Measurements from ENCODE around the gene PAIP2. TPM values are rescaled to one million over a fixed set of nuclear protein-coding genes. Genes with fewer than 3 reads are reported as not detected.

The PAIP2 gene, protein sequence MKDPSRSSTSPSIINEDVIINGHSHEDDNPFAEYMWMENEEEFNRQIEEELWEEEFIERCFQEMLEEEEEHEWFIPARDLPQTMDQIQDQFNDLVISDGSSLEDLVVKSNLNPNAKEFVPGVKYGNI
- 100 to 1,000 TPM in 2 of 4 donors, 10 to 100 TPM in 2; 96.5 to 146 (median 109) TPM for total RNA-seq
- 100 to 1,000 TPM in 1 of 3 donors, 10 to 100 TPM in 2; 70.7 to 104 (median 78.7) TPM for polyA plus RNA-seq

DNA sequence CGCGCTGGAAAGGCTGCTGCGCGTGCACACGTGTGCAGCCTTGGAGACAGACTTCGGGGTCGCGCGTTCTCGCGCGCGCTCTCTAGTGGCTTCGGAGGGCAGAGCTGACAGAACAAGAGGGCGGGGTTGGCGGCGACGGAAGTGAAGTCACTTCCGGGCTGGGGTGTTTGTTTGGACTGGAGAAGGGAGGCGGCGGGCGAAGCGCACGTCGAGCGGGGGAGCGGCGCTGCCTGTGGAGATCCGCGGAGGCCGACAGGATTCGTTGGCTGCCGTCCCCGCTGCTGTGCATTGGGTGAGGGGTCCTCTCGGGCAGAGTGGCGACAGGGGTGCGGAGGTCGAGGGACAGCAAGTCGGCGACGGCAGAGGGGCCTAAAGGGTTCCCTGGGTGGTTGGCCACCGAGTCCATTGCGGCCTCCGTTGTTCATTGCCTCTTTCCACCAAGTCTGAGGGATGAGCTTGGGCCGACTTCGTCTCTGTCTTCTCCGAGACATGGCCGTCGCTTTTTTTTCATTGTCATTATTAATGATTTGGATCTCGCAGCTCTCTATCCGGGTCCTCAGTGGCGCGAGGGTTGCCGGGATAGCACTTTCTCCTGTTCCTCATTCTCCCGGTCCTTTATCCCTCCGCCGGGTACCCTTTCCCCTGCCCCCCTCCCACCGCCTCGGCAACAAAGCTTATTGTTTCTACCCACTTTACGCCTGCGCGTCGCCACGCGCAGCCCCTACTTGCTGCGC lies at the start of gene PAIP2:
Gene PAIP2, plus strand, starts transcription at position 166 of the 734 bp plus-strand sequence. CDS start 21,931 bp downstream, outside the sequence.
- H3K4me1 ChIP-seq, result peaks cover 0 to 46% (median 26%) of the 10 kb centered on the region in 4 donors
- H3K36me3 ChIP-seq, result no peaks in the 10 kb centered on the region
- H3K27me3 ChIP-seq, result no peaks in the 10 kb centered on the region
- H3K27ac ChIP-seq, result peak within 1 kb of the TSS; percentile 93 to 98 (median 96)
- intact Hi-C loops (cut with DNase I), result loop anchor here (2.0 to 5.0 kb wide), 2 partner anchors 47 to 60 kb away; partner anchors contain the start of gene SPATA24
- DNase-seq, result peak; percentile 99
- no peaks in the 10 kb centered on the region for H3K9me3 ChIP-seq
- peak within 1 kb of the TSS; percentile 65 to 91 (median 84) for H3K4me3 ChIP-seq
- TF ChIP-seq POLR2A (IDR thresholded peaks at IDR 0.05) (peak; percentile 84 to 86), POLR2AphosphoS5 (IDR thresholded peaks at IDR 0.05) (peak; percentile 95 to 98 (median 98)), EP300 (IDR thresholded peaks at IDR 0.05) (no peak)
- TF ChIP-seq, protein P1, sequence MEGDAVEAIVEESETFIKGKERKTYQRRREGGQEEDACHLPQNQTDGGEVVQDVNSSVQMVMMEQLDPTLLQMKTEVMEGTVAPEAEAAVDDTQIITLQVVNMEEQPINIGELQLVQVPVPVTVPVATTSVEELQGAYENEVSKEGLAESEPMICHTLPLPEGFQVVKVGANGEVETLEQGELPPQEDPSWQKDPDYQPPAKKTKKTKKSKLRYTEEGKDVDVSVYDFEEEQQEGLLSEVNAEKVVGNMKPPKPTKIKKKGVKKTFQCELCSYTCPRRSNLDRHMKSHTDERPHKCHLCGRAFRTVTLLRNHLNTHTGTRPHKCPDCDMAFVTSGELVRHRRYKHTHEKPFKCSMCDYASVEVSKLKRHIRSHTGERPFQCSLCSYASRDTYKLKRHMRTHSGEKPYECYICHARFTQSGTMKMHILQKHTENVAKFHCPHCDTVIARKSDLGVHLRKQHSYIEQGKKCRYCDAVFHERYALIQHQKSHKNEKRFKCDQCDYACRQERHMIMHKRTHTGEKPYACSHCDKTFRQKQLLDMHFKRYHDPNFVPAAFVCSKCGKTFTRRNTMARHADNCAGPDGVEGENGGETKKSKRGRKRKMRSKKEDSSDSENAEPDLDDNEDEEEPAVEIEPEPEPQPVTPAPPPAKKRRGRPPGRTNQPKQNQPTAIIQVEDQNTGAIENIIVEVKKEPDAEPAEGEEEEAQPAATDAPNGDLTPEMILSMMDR (IDR thresholded peaks at IDR 0.05), result peak; percentile 60 to 71 (median 65)
- WGBS, 2 donors, result 0% methylated on average over 66 of the region's 66 CpGs

DNA sequence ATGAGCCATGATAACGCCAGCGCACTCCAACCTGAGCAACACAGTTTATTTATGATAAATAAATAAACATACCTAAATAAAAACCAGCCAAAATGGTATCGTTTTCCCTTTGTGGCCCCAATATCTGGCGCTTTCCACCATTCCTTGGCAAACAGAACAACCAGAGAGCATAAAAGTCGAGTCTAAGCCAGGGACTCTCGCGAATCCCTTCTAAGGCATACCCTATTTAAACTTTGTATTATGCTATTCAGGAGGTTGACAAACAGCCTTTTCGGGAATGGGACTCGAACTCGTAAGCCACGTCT lies 48.5 kb upstream of the PAIP2 start:
- no peak for DNase-seq
- intact Hi-C loops (cut with DNase I), result no loop called here
- Histone ChIP-seq H3K4me3 (peak overlapping the region; percentile 70 to 94 (median 72)), H3K27me3 (no peaks in the 10 kb centered on the region), H3K9me3 (no peaks in the 10 kb centered on the region), H3K27ac (peak overlapping the region; percentile 94 to 100 (median 99)), H3K36me3 (no peaks in the 10 kb centered on the region), H3K4me1 (peaks cover 0 to 39% (median 33%) of the 10 kb centered on the region in 4 donors)
- no peak for TF ChIP-seq POLR2AphosphoS5 (IDR thresholded peaks at IDR 0.05)
- WGBS, 2 donors, result 24 to 25% methylated on average over 11 of the region's 11 CpGs

DNA sequence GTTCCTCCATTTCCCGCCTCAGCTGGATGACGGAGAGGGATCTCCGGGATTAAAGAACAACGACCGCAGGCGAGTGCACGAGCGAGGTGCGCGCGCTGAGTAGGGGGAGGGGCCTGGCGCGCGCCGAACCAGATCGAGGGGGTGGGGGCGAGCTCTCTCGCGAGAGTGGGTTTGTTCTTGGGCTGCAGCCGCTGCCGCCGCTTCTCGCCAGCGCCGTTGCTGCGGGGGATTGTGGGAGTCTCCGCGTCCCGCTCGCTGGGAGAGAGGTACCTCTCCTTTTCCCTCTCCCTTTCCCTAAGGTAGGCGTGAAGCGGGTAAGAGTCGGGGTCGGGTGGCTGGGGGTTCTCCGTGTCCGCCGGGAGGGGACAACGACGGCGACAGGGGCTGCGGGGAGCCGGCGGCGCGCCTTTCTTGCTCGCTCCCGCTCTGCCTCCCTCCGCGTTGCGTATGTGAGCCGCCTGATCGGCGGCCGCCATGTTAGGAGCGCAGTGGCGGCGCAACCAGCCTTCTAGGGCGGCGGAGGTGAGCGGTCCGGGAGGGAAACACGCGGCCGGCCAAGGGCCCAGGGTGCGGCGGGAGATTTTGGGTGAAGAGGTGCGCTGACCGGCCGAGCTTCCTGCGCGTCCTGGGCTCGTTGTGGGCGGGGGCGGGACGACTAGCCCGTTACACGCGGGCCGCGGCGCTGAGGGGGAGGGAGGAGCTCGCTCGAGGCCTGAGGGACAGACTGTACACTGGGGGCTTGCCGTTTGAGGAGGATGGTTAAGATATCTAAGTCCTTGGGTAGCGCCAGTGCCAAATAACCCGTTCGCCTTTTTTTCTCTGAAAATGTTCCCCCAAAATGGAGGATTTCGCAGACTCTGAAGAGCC lies 47.9 kb upstream of the PAIP2 start, which contains the start of gene MATR3:
Gene MATR3, plus strand, starts transcription at position 234 of the 867 bp plus-strand sequence. CDS start 13,676 bp downstream, outside the sequence.
- Histone ChIP-seq H3K4me3 (peak within 1 kb of the TSS; percentile 70 to 94 (median 72)), H3K36me3 (no peaks in the 10 kb centered on the region), H3K9me3 (no peaks in the 10 kb centered on the region), H3K27ac (peak within 1 kb of the TSS; percentile 94 to 100 (median 99)), H3K4me1 (peaks cover 0 to 45% (median 39%) of the 10 kb centered on the region in 4 donors), H3K27me3 (no peaks in the 10 kb centered on the region)
- DNase-seq, result peak; percentile 98
- TF ChIP-seq, protein P1 (IDR thresholded peaks at IDR 0.05), result no peak
- TF ChIP-seq POLR2AphosphoS5 (IDR thresholded peaks at IDR 0.05), result peak; percentile 99 to 100 (median 100)
- peak in 1 of 4 donors; percentile 61 for TF ChIP-seq EP300 (IDR thresholded peaks at IDR 0.05)
- TF ChIP-seq POLR2A (IDR thresholded peaks at IDR 0.05), result peak; percentile 98
- WGBS, 2 donors, result 0% methylated on average over 88 of the region's 88 CpGs
- intact Hi-C loops (cut with DNase I), result loop anchor here (2.0 kb wide), 1 partner anchor 47 kb away; the partner anchor contains the start of gene PAIP2

- 0 to 1% methylated on average over 48 of the region's 48 CpGs for WGBS, 2 donors
- TF ChIP-seq POLR2AphosphoS5 (IDR thresholded peaks at IDR 0.05), result peak in 3 of 4 donors; percentile 15 to 26 (median 17)
- TF ChIP-seq, protein P1 (IDR thresholded peaks at IDR 0.05), result no peak
- TF ChIP-seq POLR2A (IDR thresholded peaks at IDR 0.05), result no peak
- Histone ChIP-seq H3K4me1 (peaks cover 0 to 53% (median 47%) of the 10 kb centered on the region in 4 donors), H3K4me3 (peak overlapping the region; percentile 70 to 94 (median 72)), H3K27ac (peak overlapping the region; percentile 94 to 100 (median 99)), H3K9me3 (no peaks in the 10 kb centered on the region), H3K36me3 (no peaks in the 10 kb centered on the region), H3K27me3 (no peaks in the 10 kb centered on the region)
- peak; percentile 88 for DNase-seq
- intact Hi-C loops (cut with DNase I), result loop anchor here (2.0 kb wide), 1 partner anchor 46 kb away; the partner anchor contains the start of gene PAIP2
These were observed 47.1 kb upstream of the PAIP2 start for GRCh38 chr5:139294374-139295165.
